WTC11 (cell line): Measurements from ENCODE around the gene EXD3.

Experiments used
- ATF6 ChIP-seq: sonication (generic); formaldehyde crosslinking; IDR thresholded peaks from 2 replicates; pipeline ENCODE4 v1.8.1; 2023; ENCODE audit warnings: mild to moderate bottlenecking, missing genetic modification reagents
- FOXJ3 ChIP-seq: sonication (generic); formaldehyde crosslinking; IDR thresholded peaks from 2 replicates; pipeline ENCODE4 v1.9.0; 2021; ENCODE audit warnings: missing genetic modification reagents, mild to moderate bottlenecking, borderline replicate concordance
- ZNF512 ChIP-seq: sonication (generic); formaldehyde crosslinking; IDR thresholded peaks from 2 replicates; pipeline ENCODE4 v1.8.1; 2022; ENCODE audit warnings: missing genetic modification reagents, borderline replicate concordance

- TF ChIP-seq ATF6 (CRISPR knock-in tag) (no peak), ZNF512 (CRISPR knock-in tag) (no peak), FOXJ3 (CRISPR knock-in tag) (no peak)
Observed at GRCh38 chr9:137423514-137424291, 741 bp upstream of the EXD3 start.
